Measurements from ENCODE around the gene UBE3B.

The UBE3B gene

DNA sequence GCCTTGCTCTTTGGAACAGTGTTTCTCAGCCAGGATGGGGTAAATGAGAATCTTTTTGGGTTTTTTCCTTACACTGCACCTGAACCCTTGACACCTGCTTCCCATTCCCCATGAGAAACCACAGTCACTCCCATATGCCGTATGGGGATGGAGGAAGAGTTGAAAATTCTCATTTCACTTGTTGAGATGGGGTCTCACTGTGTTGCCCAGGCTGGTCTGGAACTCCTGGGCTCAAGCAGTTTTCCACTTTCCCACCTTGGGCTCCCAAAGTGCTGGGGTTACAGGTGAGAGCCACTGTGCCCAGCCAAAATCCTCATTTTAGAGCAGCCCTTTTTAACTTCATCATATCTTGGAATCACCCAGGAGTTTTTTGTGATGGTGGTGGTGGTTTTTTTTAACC is 99.9 kb downstream of the UBE3B start:
- no peak for DNase-seq

DNA sequence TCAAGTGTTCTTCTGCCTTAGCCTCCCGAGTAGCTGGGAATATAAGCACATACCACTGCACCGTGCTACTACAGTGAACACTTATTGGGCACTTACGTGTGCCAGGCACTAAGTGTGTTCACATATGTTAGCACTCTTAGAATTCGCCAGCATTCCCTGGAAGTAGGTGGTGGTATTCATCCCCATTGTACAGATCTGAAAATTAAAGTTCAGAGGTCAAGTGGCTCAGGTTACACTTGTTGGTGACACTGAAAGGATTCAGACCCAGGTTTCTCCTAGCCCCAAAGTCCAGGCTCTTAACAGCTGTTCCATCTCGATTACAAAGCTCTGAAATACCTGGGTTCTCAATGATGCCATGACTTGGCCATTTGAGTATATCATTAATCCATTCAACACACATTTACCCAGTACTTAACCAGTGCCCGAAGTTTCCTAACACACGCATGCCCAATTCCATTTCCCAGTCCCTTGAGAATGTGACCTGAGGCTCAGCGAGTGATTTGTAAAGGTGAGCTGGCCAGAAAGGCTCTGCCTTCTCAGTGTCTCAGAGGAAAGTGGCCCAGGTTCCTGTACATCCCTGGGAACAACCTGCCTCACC is 101.0 kb downstream of the UBE3B start:
- no peak for DNase-seq

GRCh38 chr12:109579639-109580038 is 102.2 kb downstream of the UBE3B start:
- no peak for DNase-seq

GRCh38 chr12:109580272-109580671 is 102.8 kb downstream of the UBE3B start:
- DNase-seq = no peak

GRCh38 chr12:109580684-109581333 is 103.4 kb downstream of the UBE3B start:
- no peak for DNase-seq

GRCh38 chr12:109581334-109581691 is 103.9 kb downstream of the UBE3B start:
- DNase-seq = no peak

GRCh38 chr12:109581856-109582255 is 104.4 kb downstream of the UBE3B start:
- no peak for DNase-seq

DNA sequence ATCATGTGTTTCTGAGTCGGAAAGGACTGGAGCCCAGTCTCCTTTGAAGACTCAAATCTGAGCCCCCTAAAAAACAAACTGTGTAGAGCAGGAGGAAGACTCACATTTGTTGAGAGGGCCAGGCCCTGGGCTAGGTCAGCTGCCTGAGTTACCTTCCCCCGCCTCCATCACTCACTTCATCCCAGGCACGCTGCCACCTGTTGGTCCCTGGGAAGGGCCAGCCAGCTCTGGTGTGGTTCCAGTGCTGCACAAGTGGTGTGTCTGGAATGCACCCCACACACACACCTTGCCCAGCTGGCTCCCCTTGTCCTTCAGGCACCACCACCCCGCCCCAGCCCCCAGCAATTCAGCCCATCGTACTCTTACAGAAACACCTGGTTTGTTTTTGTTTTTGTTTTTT is 105.2 kb downstream of the UBE3B start:
- DNase-seq = no peak

DNA sequence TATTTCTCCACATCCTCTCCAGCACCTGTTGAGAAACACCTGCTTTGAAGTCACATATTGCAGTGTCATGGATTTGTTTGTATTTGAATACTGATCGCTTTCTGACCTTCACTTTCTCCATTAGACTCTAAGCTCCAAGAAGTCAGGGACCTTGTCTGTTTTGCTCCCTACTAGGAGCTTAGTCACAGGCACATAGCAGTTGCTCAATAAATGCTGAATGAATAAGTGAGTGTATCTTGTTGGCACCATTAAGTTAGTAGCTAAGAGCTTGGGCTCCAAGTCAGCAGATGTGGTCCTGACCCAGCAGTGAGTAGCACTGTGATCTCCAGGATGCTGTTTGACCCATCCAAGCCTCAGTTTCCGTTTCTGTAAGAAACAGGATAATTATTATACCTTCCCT is 106.3 kb downstream of the UBE3B start:
- DNase-seq = no peak
